Small intestine (tissue), 7 donors: ENCODE results near the gene NARS2. TPM values are rescaled to one million over a fixed set of nuclear protein-coding genes. Genes with fewer than 3 reads are reported as not detected.
A peak's percentile ranks its signal among the peaks of the same experiment; 100 is the strongest.

Experiments
- DNase-seq, 2 donors: peaks; one replicate each; pipeline versions ENCODE4 v3.0.0 to v3.0.0-alpha.2; 2013
- FAIRE-seq: peaks from 2 replicates; lab custom pipeline; 2012; peaks lifted over from hg19 to GRCh38; lab: Jason Lieb, UNC
- H3K27ac ChIP-seq, 3 donors: one replicate each; pipeline ENCODE4 v1.5.1; 2013; ENCODE audit warnings: low read length in 2 of 3, mild to moderate bottlenecking in 2 of 3, control low read depth in 1 of 3, inconsistent platforms in 1 of 3, low read depth in 1 of 3, moderate library complexity in 1 of 3
- H3K27me3 ChIP-seq, 3 donors: one replicate each; pipeline ENCODE4 v1.6.1; 2013; ENCODE audit warnings: low read length in 3 of 3, inconsistent platforms in 1 of 3; ENCODE audit not compliant: control insufficient read depth in 3 of 3, insufficient read depth in 3 of 3
- H3K36me3 ChIP-seq, 3 donors: one replicate each; pipeline ENCODE4 v1.6.1; 2013; ENCODE audit warnings: low read length in 3 of 3, inconsistent platforms in 1 of 3, low read depth in 1 of 3, mild to moderate bottlenecking in 1 of 3, moderate library complexity in 1 of 3; ENCODE audit not compliant: control insufficient read depth in 3 of 3, insufficient read depth in 2 of 3
- H3K4me1 ChIP-seq, 3 donors: one replicate each; pipeline ENCODE4 v1.6.1; 2013; ENCODE audit warnings: low read length in 2 of 3, inconsistent platforms in 1 of 3, low read depth in 1 of 3, mild to moderate bottlenecking in 1 of 3, moderate library complexity in 1 of 3; ENCODE audit not compliant: control insufficient read depth in 3 of 3, insufficient read depth in 2 of 3
- H3K4me3 ChIP-seq, 3 donors: one replicate each; pipeline ENCODE4 v1.5.1; 2013; ENCODE audit warnings: low read length in 3 of 3, control low read depth in 1 of 3, inconsistent platforms in 1 of 3, low read depth in 1 of 3, mild to moderate bottlenecking in 1 of 3, moderate library complexity in 1 of 3
- H3K9me3 ChIP-seq, 2 donors: one replicate each; pipeline ENCODE4 v1.6.1; 2013; ENCODE audit warnings: low read depth in 1 of 2, low read length in 1 of 2; ENCODE audit not compliant: control insufficient read depth in 2 of 2, insufficient read depth in 1 of 2
- WGBS, 3 donors: extraction: QIAGEN DNeasy Blood & Tissue Kit; methylation state at CpG; one replicate each; pipeline ENCODE4 v1.1.7; 2013; 5-methylcytosine and 5-hydroxymethylcytosine counted together
- polyA plus RNA-seq, 4 donors: library from polyadenylated mRNA; stranded (reverse) in 3 of 4; unstranded in 1 of 4; fragments of 200-250 nt in 3 of 4; fragments of 120-200 nt in 1 of 4; gene quantifications; one replicate each; pipeline versions ENCODE4 v1.2.1 to v1.2.3, GENCODE V29; 2013
- donor health status: healthy with polysubstance abuse.
- donor health status: control.
- donor health status: control.
- donor health status: Bipolar disorder and iron deficiency.
- donor health status: healthy.

NARS2 gene
- polyA plus RNA-seq, 4 donors: 8.1 to 21.8 (median 12.4) TPM

DNA sequence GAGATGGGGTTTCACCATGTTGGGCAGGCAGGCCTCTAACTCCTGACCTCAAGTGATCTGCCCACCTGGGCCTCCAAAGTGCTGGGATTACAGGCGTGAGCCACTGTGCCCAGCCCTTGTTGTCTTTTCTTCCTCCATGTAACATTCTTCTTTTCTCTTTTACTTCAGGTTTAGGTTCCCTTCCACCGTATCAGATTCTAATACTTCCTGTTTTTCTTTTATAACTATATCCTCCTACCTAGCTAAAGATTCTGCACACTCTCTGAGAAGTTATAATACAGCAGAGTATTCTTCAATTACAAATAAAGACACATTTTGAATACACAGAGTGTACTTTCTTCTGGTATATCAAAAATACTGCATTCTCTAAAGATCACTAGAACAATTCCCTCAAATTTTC, 123.8 kb downstream of the NARS2 start:
- Histone ChIP-seq H3K4me1 (peaks cover 0 to 2% (median 0%) of the 10 kb centered on the region in 3 donors), H3K9me3 (no peaks in the 10 kb centered on the region), H3K36me3 (no peaks in the 10 kb centered on the region), H3K27ac (no peak overlapping the region), H3K4me3 (no peak overlapping the region), H3K27me3 (no peaks in the 10 kb centered on the region)
- 30 to 47% (median 34%) methylated on average over 2 of the region's 2 CpGs for WGBS, 3 donors
- DNase-seq (no peak), FAIRE-seq (no peak)

DNA sequence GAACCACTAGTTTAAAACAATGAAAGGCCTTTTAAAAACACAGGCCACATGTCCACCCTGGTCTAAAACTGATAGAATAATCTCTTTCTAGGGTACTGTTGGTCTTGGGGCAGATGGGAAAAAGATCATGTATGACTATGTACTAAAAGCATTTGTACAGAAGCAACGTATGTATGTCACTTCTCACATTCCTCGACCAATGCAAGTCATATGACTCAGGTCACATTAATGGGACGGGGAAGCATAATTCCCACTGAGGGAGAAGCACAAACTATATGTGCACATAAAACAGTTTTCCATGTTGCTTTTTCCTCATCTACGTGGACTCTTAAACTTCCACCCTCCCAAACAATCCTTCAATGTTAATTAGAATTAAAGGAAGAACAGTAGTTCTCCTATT, 124.8 kb downstream of the NARS2 start:
- DNase-seq: no peak
- WGBS, 3 donors: 90 to 99% (median 94%) methylated on average over 4 of the region's 4 CpGs
- no peak overlapping the region for H3K4me3 ChIP-seq
- H3K27ac ChIP-seq: no peak overlapping the region
- H3K36me3 ChIP-seq: peaks cover 0 to 2% (median 0%) of the 10 kb centered on the region in 3 donors
- no peaks in the 10 kb centered on the region for H3K27me3 ChIP-seq
- H3K9me3 ChIP-seq: no peaks in the 10 kb centered on the region
- peaks cover 0 to 2% (median 0%) of the 10 kb centered on the region in 3 donors for H3K4me1 ChIP-seq
- no peak for FAIRE-seq

DNA sequence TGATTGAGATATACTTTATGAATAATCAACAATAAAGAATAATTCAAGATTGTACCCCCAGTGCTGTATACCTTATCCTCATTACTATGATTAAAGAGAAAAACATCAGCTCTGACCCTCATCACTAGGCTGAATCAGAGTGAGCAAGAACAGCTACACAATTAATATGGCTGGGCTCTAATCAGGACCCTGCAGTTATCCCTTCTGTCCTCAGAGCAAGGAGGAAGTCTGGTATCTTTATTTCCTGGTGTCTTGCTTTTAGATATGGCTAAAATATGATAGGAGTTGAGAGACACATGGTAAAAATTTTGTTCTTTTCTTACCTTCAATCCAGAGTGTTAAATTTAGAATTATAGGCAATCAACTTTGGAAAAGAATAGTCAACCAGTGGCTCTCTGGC, 128.5 kb downstream of the NARS2 start:
- no peaks in the 10 kb centered on the region for H3K4me1 ChIP-seq
- no peak overlapping the region for H3K27ac ChIP-seq
- no peaks in the 10 kb centered on the region for H3K9me3 ChIP-seq
- H3K4me3 ChIP-seq: no peak overlapping the region
- H3K27me3 ChIP-seq: no peaks in the 10 kb centered on the region
- DNase-seq: no peak
- peaks cover 0 to 2% (median 0%) of the 10 kb centered on the region in 3 donors for H3K36me3 ChIP-seq
- FAIRE-seq: no peak

DNA sequence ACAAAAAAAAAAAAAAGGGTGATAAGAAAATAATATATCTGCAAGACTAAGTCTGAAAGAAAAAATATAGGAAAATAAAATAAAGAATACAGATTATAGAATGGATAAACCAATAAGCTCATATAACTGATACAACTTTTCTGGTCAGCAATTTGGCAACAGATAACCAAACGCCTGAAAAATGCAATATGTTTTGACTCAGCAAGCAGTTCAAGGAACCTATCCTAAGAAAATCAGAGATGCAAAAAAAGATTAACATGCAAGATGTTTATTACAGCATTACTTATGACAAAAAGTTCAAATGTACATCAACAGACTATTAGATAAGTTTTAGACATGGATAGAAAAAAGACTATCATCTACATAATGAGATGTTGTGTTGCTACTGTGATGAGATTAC, 129.9 kb downstream of the NARS2 start:
- 76 to 91% (median 81%) methylated on average over 1 of the region's 1 CpG for WGBS, 3 donors
- H3K36me3 ChIP-seq: peaks cover 0 to 2% (median 0%) of the 10 kb centered on the region in 3 donors
- no peak for FAIRE-seq

DNA sequence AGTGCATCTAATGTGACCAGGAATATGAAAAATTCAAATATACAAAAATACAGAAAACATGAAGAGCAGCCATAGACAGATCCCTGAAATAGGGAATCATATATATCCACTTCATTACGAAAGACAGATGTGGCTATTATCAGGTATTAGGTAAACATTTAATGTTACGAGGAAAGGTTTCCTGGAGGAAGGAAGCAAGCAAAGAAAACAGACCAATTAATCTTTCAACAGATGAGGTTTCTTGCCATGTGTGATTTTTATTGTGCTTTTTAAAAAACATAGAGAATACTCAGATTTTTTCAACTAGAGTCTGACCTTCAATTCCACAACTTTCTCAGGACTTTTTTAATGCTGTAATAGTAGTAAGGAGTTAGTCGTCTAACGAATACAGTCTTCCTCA, 132.7 kb downstream of the NARS2 start:
- Histone ChIP-seq H3K4me3 (no peak overlapping the region), H3K9me3 (no peaks in the 10 kb centered on the region), H3K4me1 (no peaks in the 10 kb centered on the region), H3K36me3 (peaks cover 0 to 5% (median 0%) of the 10 kb centered on the region in 3 donors), H3K27me3 (no peaks in the 10 kb centered on the region), H3K27ac (no peak overlapping the region)
- DNase-seq (no peak), FAIRE-seq (no peak)
- WGBS, 3 donors: 64 to 80% (median 76%) methylated on average over 4 of the region's 4 CpGs

More for the DNA sequence above, 129.9 kb downstream of the NARS2 start:
- no peak for DNase-seq
- no peaks in the 10 kb centered on the region for H3K9me3 ChIP-seq
- H3K4me1 ChIP-seq: no peaks in the 10 kb centered on the region
- no peak overlapping the region for H3K4me3 ChIP-seq
- H3K27me3 ChIP-seq: no peaks in the 10 kb centered on the region
- no peak overlapping the region for H3K27ac ChIP-seq

DNA sequence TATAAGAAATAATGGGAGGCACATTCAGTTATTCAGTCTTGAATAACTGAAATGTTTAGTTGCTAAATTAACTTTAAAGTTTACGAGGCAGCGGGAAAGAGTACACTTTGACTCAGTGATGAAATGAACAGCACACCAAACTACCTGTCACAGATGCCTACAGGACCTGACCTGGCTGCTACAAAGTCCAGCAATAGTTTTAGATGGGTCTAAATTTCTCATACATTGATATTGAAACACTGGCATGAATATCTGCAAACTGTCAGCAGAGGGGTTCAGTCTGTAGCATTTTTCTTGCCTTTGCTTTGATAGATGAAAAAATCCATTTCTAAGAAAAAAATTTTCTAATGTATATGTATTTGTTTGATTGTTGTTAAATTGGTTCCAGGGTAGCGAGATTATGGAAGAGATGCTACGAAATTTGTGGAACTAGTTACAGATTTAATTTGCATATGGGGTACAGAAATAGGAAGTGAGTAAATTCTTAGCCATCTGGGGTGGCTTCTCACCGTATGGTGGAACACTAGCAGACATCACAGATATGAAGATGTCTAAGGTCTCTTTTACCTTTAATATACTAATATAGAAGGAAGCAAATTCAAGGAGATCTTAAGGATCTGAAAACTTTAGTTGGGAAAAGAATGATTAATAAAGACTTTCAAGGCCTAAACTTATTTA, 136.2 kb downstream of the NARS2 start:
- H3K4me1 ChIP-seq: no peaks in the 10 kb centered on the region
- H3K9me3 ChIP-seq: no peaks in the 10 kb centered on the region
- no peak overlapping the region for H3K27ac ChIP-seq
- H3K36me3 ChIP-seq: peaks cover 0 to 3% (median 0%) of the 10 kb centered on the region in 3 donors
- FAIRE-seq: no peak
- WGBS, 3 donors: 67 to 74% (median 69%) methylated on average over 5 of the region's 5 CpGs
- no peak overlapping the region for H3K4me3 ChIP-seq
- no peak for DNase-seq
- H3K27me3 ChIP-seq: no peaks in the 10 kb centered on the region

DNA sequence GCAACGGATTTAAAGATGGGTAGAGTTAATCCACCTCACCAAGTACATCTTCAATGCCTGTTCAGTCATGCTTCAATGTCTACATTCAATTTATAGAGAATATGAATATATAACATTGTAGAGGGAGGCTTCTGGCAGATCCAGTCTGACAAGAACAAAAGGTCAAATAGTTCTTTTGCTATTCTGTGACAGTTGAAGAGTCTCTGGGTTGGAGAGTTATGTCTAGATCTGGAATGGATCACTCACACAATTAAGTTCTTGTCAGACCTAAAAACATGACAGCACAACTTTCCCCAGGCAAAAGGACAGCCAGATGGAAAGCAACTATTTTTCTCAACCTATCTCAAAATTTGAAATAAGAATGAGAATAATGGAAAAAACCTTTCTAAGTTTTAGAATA, 141.7 kb downstream of the NARS2 start:
- no peak for FAIRE-seq
- DNase-seq: no peak
- Histone ChIP-seq H3K36me3 (no peaks in the 10 kb centered on the region), H3K27me3 (no peaks in the 10 kb centered on the region), H3K27ac (no peak overlapping the region), H3K4me1 (peaks cover 0 to 10% (median 2%) of the 10 kb centered on the region in 3 donors), H3K4me3 (no peak overlapping the region), H3K9me3 (no peaks in the 10 kb centered on the region)
- 74 to 90% (median 86%) methylated on average over 1 of the region's 1 CpG for WGBS, 3 donors

DNA sequence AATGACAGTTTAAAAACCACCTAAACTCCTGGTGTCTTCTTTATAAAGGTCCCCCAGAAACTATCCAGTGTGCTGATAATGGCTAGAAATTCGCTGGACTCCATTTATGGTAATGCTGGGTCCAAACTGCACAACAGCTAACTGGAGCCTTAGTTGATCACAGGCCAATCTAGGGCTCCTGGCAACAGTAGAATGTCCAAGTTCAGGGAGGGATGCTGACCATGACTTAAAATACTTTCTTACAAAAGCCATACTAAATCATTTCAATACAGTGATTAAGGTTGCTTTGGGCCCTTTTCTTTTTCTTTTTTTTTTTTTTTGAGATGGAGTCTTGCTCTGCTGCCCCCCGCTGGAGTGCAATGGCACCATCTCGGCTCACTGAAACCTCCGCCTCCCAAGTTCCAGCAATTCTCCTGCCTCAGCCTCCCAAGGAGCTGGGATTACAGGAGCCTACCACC, 142.6 kb downstream of the NARS2 start:
- Histone ChIP-seq H3K36me3 (no peaks in the 10 kb centered on the region), H3K9me3 (no peaks in the 10 kb centered on the region), H3K27me3 (no peaks in the 10 kb centered on the region), H3K4me1 (peaks cover 0 to 10% (median 2%) of the 10 kb centered on the region in 3 donors), H3K4me3 (no peak overlapping the region), H3K27ac (no peak overlapping the region)
- peak in 1 of 2 donors; percentile 12 for DNase-seq
- no peak for FAIRE-seq
- WGBS, 3 donors: 81 to 91% (median 90%) methylated on average over 4 of the region's 4 CpGs
